HepG2 (cell line): ENCODE measurements around the gene MYCBP2. TPM values are rescaled to one million over a fixed set of nuclear protein-coding genes. Genes with fewer than 3 reads are reported as not detected.
A peak's percentile ranks its signal among the peaks of the same experiment; 100 is the strongest.

Source experiments
- ASH2L ChIP-seq: fragments of 300-600, 200-600 bp; sonication (generic); IDR thresholded peaks from 2 replicates; pipeline ENCODE4 v1.7.0; 2017; ENCODE audit warnings: low read depth, mild to moderate bottlenecking, moderate library complexity, mixed read lengths, low read length; ENCODE audit not compliant: insufficient read length
- DNMT3B ChIP-seq: conservative IDR thresholded peaks from 2 replicates; pipeline ENCODE4 v1.6.1; 2016; ENCODE audit warnings: missing biosample characterization, control low read depth
- GATAD2A ChIP-seq: IDR thresholded peaks from 2 replicates; pipeline ENCODE4 v1.6.1; 2016
- HIC2 ChIP-seq: sonication (generic); formaldehyde crosslinking; IDR thresholded peaks from 2 replicates; pipeline ENCODE4 v1.9.0; 2022; ENCODE audit warnings: low read depth, missing genetic modification reagents
- HOXA3 ChIP-seq: sonication (generic); formaldehyde crosslinking; IDR thresholded peaks from 2 replicates; pipeline ENCODE4 v1.5.0; 2020; ENCODE audit warnings: missing genetic modification reagents
- HOXA5 ChIP-seq: sonication (generic); formaldehyde crosslinking; IDR thresholded peaks from 2 replicates; pipeline ENCODE4 v1.4.0; 2020; ENCODE audit warnings: missing genetic modification reagents
- MEF2D ChIP-seq: sonication (generic); formaldehyde crosslinking; IDR thresholded peaks from 2 replicates; pipeline ENCODE4 v1.5.1; 2020; ENCODE audit warnings: mild to moderate bottlenecking, missing genetic modification reagents
- NFKBIZ ChIP-seq: IDR thresholded peaks from 2 replicates; pipeline ENCODE4 v1.6.1; 2018; ENCODE audit warnings: missing genetic modification reagents, missing compliant biosample characterization
- NFYC ChIP-seq: IDR thresholded peaks from 2 replicates; pipeline ENCODE4 v1.6.1; 2016; ENCODE audit warnings: missing genetic modification reagents, missing compliant biosample characterization
- TBX3 ChIP-seq: fragments of 450-650 bp; IDR thresholded peaks from 2 replicates; pipeline ENCODE4 v1.6.1; 2017; ENCODE audit warnings: antibody characterized with exemption, mild to moderate bottlenecking, inconsistent platforms, borderline replicate concordance
- ZC3H4 ChIP-seq: sonication (generic); formaldehyde crosslinking; IDR thresholded peaks from 2 replicates; pipeline ENCODE4 v1.4.0; 2020; ENCODE audit warnings: missing genetic modification reagents, borderline replicate concordance
- ZFP91 ChIP-seq: sonication (generic); formaldehyde crosslinking; IDR thresholded peaks from 2 replicates; pipeline ENCODE4 v1.9.0; 2022; ENCODE audit warnings: missing genetic modification reagents, mild to moderate bottlenecking, borderline replicate concordance
- ZKSCAN5 ChIP-seq: sonication (generic); formaldehyde crosslinking; IDR thresholded peaks from 2 replicates; pipeline ENCODE4 v1.5.1; 2020; ENCODE audit warnings: mild to moderate bottlenecking, missing genetic modification reagents
- ZNF205 ChIP-seq: IDR thresholded peaks from 2 replicates; pipeline ENCODE4 v1.6.1; 2018; ENCODE audit warnings: missing biosample characterization, missing genetic modification reagents
- ZNF318 ChIP-seq: sonication (generic); formaldehyde crosslinking; IDR thresholded peaks from 2 replicates; pipeline ENCODE4 v1.4.0; 2020; ENCODE audit warnings: mild to moderate bottlenecking, missing genetic modification reagents
- ZNF546 ChIP-seq: sonication (generic); formaldehyde crosslinking; conservative IDR thresholded peaks from 2 replicates; pipeline ENCODE4 v1.8.1; 2023; ENCODE audit warnings: mild to moderate bottlenecking, missing genetic modification reagents
- ZNF552 ChIP-seq: sonication (generic); formaldehyde crosslinking; IDR thresholded peaks from 2 replicates; pipeline ENCODE4 v1.9.0; 2022; ENCODE audit warnings: missing genetic modification reagents, mild to moderate bottlenecking, borderline replicate concordance
- ZNF572 ChIP-seq: sonication (generic); formaldehyde crosslinking; IDR thresholded peaks from 2 replicates; pipeline ENCODE4 v1.5.1; 2020; ENCODE audit warnings: mild to moderate bottlenecking, missing genetic modification reagents
- ZNF709 ChIP-seq: sonication (generic); formaldehyde crosslinking; IDR thresholded peaks from 2 replicates; pipeline ENCODE4 v1.5.0; 2020; ENCODE audit warnings: mild to moderate bottlenecking, missing genetic modification reagents
- polyA plus RNA-seq, 8 experiments: library from polyadenylated mRNA; depleted of rRNA in 3 of 8; stranded (reverse) in 7 of 8; unstranded in 1 of 8; fragments of >200 nt; fragmentation: Illumina TruSeq in 4 of 8; extraction: Trizol in 4 of 8; gene quantifications; 2 replicates each; pipeline versions ENCODE4 v1.2.1 to v1.2.3, GENCODE V29; 2011 to 2016; ENCODE audit warnings: low read depth in 4 of 8, missing spikeins in 1 of 8, mixed read lengths in 1 of 8; ENCODE audit not compliant: insufficient read depth in 1 of 8
- total RNA-seq, 5 experiments: library from RNA; depleted of rRNA; stranded (reverse); fragments of >200 nt; fragmentation: Illumina TruSeq; extraction: Trizol; gene quantifications; 2 replicates each; pipeline ENCODE4 v1.2.3, GENCODE V29; 2016; ENCODE audit warnings: low read depth in 1 of 5

The MYCBP2 gene
- total and polyA plus RNA-seq, 2 of the 13 experiments (the other 11 are each of a cell fraction or from before 2014, with no cell fraction given), result 16.3 to 35.3 TPM

GRCh38 chr13:77329133-77329910, 2.4 kb upstream of the MYCBP2 start (continued):
- TF ChIP-seq ASH2L (peak; percentile 38), TBX3 (no peak), ZKSCAN5 (CRISPR knock-in tag) (no peak), ZNF205 (CRISPR knock-in tag) (no peak), GATAD2A (no peak; the same call in 1 of the 2 replicates), DNMT3B (CRISPR knock-in tag) (no peak), HOXA5 (CRISPR knock-in tag) (peak; percentile 48), HOXA3 (CRISPR knock-in tag) (no peak; the same call in 1 of the 2 replicates), ZNF572 (CRISPR knock-in tag) (peak; percentile 49; the same call in 1 of the 2 replicates), ZNF546 (CRISPR knock-in tag) (no peak), HIC2 (CRISPR knock-in tag) (no peak), MEF2D (CRISPR knock-in tag) (no peak), NFYC (no peak), ZNF709 (CRISPR knock-in tag) (peak; percentile 70; the same call in 1 of the 2 replicates), ZC3H4 (CRISPR knock-in tag) (no peak), ZNF318 (CRISPR knock-in tag) (no peak), ZNF552 (no peak), NFKBIZ (CRISPR knock-in tag) (no peak), ZFP91 (CRISPR knock-in tag) (peak; percentile 89)
